Thymus (tissue), 14 donors: ENCODE results near the gene FDCSP. TPM values are rescaled to one million over a fixed set of nuclear protein-coding genes. Genes with fewer than 3 reads are reported as not detected.

Experiments
- DNase-seq, 9 donors: peaks; one replicate each; pipeline ENCODE4 v3.0.0-alpha.2; 2013; ENCODE audit warnings: low spot score in 9 of 9, low read depth in 6 of 9, missing footprints in 1 of 9
- H3K27ac ChIP-seq, 2 donors: one replicate each; pipeline ENCODE4 v1.5.1; 2013; ENCODE audit warnings: control low read depth in 1 of 2, low read depth in 1 of 2, low read length in 1 of 2, mild to moderate bottlenecking in 1 of 2, moderate library complexity in 1 of 2
- H3K27me3 ChIP-seq, 2 donors: one replicate each; pipeline ENCODE4 v1.5.1; 2013; ENCODE audit warnings: low read length in 1 of 2; ENCODE audit not compliant: control insufficient read depth in 2 of 2, insufficient read depth in 1 of 2
- H3K36me3 ChIP-seq, 2 donors: one replicate each; pipeline ENCODE4 v1.5.1; 2013; ENCODE audit warnings: low read length in 1 of 2, mild to moderate bottlenecking in 1 of 2, moderate library complexity in 1 of 2; ENCODE audit not compliant: control insufficient read depth in 2 of 2, insufficient read depth in 2 of 2
- H3K4me1 ChIP-seq, 2 donors: one replicate each; pipeline ENCODE4 v1.5.1; 2013; ENCODE audit warnings: low read length in 2 of 2; ENCODE audit not compliant: control insufficient read depth in 2 of 2, insufficient read depth in 2 of 2
- H3K4me3 ChIP-seq, 2 donors: one replicate each; pipeline ENCODE4 v1.5.1; 2013; ENCODE audit warnings: low read length in 2 of 2, control low read depth in 1 of 2, mild to moderate bottlenecking in 1 of 2
- H3K9me3 ChIP-seq, 2 donors: one replicate each; pipeline ENCODE4 v1.5.1; 2013; ENCODE audit warnings: low read length in 1 of 2, mild to moderate bottlenecking in 1 of 2; ENCODE audit not compliant: control insufficient read depth in 2 of 2, insufficient read depth in 1 of 2
- WGBS: extraction: QIAGEN DNeasy Blood & Tissue Kit; methylation state at CpG from one replicate; pipeline ENCODE4 v1.1.7; 2013; 5-methylcytosine and 5-hydroxymethylcytosine counted together
- long read RNA-seq, 10 donors: transcript quantifications; one replicate each; lab custom pipeline, GENCODE V29; 2026
- polyA plus RNA-seq: library from polyadenylated mRNA; stranded (reverse); fragments of 200-250 nt; gene quantifications from one replicate; pipeline ENCODE4 v1.2.3, GENCODE V29; 2013
- total RNA-seq: library from RNA; stranded (reverse); fragments of 120-200 nt; gene quantifications from one replicate; pipeline ENCODE4 v1.2.4, GENCODE V29; 2013
- donor health status: healthy.

FDCSP gene
- 7.4 TPM for total RNA-seq
- polyA plus RNA-seq, result 61.2 TPM
- long read RNA-seq, donor 1, result 0 reads
- long read RNA-seq, donor 2, result 0 reads
- long read RNA-seq, donor 3, partial matches to known transcripts, result 0 of 2 reads
- long read RNA-seq, donor 3, other reads (novel, unspliced or antisense), result 0 of 2 reads
- long read RNA-seq, donor 4, result 0 reads
- long read RNA-seq, donor 5, partial matches to known transcripts, result 0 of 4 reads
- long read RNA-seq, donor 5, other reads (novel, unspliced or antisense), result 0 of 4 reads
- long read RNA-seq, donor 6, partial matches to known transcripts, result 0 of 2 reads
- long read RNA-seq, donor 6, other reads (novel, unspliced or antisense), result 0 of 2 reads
- long read RNA-seq, donor 7, transcript FDCSP-201 (5 exons, 566 nt), result major isoform, 5 of 5 reads
- long read RNA-seq, donor 7, partial matches to known transcripts, result 0 of 5 reads
- long read RNA-seq, donor 7, other reads (novel, unspliced or antisense), result 0 of 5 reads
- long read RNA-seq, donor 8, partial matches to known transcripts, result 0 of 1 reads
- long read RNA-seq, donor 8, other reads (novel, unspliced or antisense), result 0 of 1 reads
- long read RNA-seq, donor 9, partial matches to known transcripts, result 0 of 3 reads
- long read RNA-seq, donor 9, other reads (novel, unspliced or antisense), result 0 of 3 reads
- long read RNA-seq, donor 10, partial matches to known transcripts, result 0 of 1 reads
- long read RNA-seq, donor 10, other reads (novel, unspliced or antisense), result 0 of 1 reads

GRCh38 chr4:70225824-70226223, at the start of gene FDCSP:
Gene FDCSP, plus strand, starts transcription at chr4:70226124. Its CDS starts 5,071 bp downstream, at chr4:70231195.
- H3K4me3 ChIP-seq, result no peak within 1 kb of the TSS
- H3K9me3 ChIP-seq, result no peaks in the 10 kb centered on the region
- H3K36me3 ChIP-seq, result no peaks in the 10 kb centered on the region
- WGBS, result 86% methylated on average over 2 of the region's 2 CpGs
- DNase-seq, result no peak
- H3K4me1 ChIP-seq, result no peaks in the 10 kb centered on the region
- H3K27me3 ChIP-seq, result no peaks in the 10 kb centered on the region
- H3K27ac ChIP-seq, result no peak within 1 kb of the TSS

- Histone ChIP-seq H3K27ac (no peak overlapping the region), H3K36me3 (no peaks in the 10 kb centered on the region), H3K9me3 (no peaks in the 10 kb centered on the region), H3K27me3 (no peaks in the 10 kb centered on the region), H3K4me1 (no peaks in the 10 kb centered on the region), H3K4me3 (no peak overlapping the region)
- no peak for DNase-seq
- WGBS, result 88% methylated on average over 5 of the region's 5 CpGs
Measured at GRCh38 chr4:70177090-70177489, 48.8 kb upstream of the FDCSP start.

DNA sequence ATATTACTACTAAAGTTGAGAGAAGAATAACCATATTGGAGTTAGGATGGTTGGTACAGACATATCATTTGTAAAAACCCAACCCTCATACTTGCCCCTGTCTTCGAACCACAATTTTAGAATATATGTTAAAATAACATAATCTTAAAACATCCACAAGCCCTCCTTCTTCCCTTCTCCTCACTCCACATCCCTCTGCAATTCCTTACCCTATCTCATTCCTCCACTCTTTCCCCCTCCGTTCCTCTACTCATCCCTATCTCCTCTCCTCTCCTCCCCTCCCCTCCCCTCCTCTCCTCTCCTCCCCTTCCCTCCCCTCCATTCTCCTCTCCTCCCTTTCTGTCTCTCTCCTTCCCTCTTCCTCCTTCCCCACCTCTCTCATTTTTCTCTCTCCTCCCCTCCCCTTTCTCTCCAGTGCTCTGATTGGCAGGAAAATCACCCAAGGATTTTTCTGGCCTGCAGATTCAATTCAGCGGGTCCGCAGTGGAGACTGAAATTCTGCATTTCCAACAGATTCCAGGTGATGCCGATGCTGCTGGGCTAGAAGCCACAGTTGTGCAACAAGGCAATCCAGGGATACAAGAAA, 47.8 kb upstream of the FDCSP start:
- H3K4me1 ChIP-seq, result no peaks in the 10 kb centered on the region
- H3K27me3 ChIP-seq, result no peaks in the 10 kb centered on the region
- H3K36me3 ChIP-seq, result no peaks in the 10 kb centered on the region
- H3K27ac ChIP-seq, result no peak overlapping the region
- DNase-seq, result no peak
- 71% methylated on average over 5 of the region's 5 CpGs for WGBS
- no peaks in the 10 kb centered on the region for H3K9me3 ChIP-seq
- no peak overlapping the region for H3K4me3 ChIP-seq

DNA sequence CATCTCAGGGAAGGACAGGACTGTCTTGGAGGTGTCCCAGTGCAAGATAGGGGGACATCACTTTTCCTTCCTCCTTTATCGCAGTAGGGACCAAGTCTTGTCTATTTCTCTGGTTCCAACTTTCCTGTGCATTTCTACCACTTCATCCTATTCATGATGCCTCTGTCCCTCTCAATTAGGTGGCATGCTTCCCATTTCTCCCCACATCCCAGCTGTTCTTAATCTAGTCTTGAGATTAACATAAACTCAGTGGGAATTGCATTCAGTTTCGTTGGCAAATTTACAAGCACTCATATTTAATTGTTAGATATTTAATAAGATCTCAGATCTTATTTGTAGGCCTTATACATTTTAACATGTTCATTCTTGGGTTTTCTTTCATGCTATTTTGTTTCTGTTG, 46.1 kb upstream of the FDCSP start:
- Histone ChIP-seq H3K4me1 (no peaks in the 10 kb centered on the region), H3K27me3 (no peaks in the 10 kb centered on the region), H3K9me3 (no peaks in the 10 kb centered on the region), H3K36me3 (no peaks in the 10 kb centered on the region), H3K27ac (no peak overlapping the region), H3K4me3 (no peak overlapping the region)
- no peak for DNase-seq
- WGBS, result 71% methylated on average over 2 of the region's 2 CpGs

DNA sequence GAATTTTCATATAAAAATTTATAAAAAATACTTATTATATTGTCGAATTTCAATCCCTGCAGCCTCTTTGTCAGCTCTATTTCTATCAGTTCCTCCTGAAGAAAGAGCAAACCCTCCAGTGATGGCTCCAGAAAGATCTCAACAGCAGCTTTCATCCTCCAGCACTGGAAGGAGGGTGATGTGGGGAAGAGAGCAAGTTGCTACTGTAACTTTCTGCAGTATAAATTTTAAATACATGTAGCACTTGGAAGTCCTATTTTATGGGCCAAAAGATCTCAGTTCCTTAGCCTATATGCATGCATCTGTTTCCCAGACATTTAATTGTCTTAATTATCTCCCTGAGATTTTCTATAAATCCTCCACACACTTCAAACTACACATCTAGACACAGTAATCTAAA, 44.1 kb upstream of the FDCSP start:
- no peak for DNase-seq
- Histone ChIP-seq H3K9me3 (no peaks in the 10 kb centered on the region), H3K4me1 (no peaks in the 10 kb centered on the region), H3K27me3 (peaks cover 0 to under 1% of the 10 kb centered on the region in 2 donors), H3K36me3 (no peaks in the 10 kb centered on the region), H3K4me3 (no peak overlapping the region), H3K27ac (no peak overlapping the region)
- WGBS, result 71% methylated on average over 1 of the region's 1 CpG

DNA sequence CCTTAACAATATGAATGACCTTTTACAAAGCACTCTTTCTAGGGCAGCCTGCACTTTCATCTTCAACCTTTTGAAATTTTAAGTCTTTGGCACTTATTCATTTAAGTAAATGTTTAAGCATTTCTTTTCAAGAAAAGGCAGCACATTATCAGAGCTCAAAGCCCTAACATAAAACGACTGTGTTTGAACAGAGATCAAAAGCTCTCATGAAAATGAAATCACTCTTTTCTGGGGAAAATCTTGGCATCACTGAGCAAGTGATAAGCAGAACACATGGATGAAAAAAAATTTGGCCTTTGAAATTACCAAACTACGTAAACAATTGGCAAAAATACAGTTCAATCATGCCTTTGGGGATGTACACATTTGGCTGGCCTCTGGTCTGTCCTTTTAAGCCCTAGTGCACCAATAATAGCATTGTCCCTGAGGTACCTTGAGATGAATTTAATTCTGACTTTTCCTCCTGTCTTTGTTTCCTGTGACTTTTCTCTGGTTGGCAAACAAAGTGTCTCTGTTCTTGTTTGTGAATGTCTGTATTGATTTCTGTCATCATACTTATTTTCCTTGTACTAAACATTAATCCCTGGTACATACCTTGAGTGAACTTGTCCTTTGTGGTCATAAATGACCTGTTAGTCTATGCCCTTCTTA, 43.3 kb upstream of the FDCSP start:
- H3K4me1 ChIP-seq, result no peaks in the 10 kb centered on the region
- peaks cover 0 to 2% of the 10 kb centered on the region in 2 donors for H3K27me3 ChIP-seq
- 80% methylated on average over 2 of the region's 2 CpGs for WGBS
- no peak for DNase-seq
- no peaks in the 10 kb centered on the region for H3K36me3 ChIP-seq
- H3K27ac ChIP-seq, result no peak overlapping the region
- no peaks in the 10 kb centered on the region for H3K9me3 ChIP-seq
- H3K4me3 ChIP-seq, result no peak overlapping the region

DNA sequence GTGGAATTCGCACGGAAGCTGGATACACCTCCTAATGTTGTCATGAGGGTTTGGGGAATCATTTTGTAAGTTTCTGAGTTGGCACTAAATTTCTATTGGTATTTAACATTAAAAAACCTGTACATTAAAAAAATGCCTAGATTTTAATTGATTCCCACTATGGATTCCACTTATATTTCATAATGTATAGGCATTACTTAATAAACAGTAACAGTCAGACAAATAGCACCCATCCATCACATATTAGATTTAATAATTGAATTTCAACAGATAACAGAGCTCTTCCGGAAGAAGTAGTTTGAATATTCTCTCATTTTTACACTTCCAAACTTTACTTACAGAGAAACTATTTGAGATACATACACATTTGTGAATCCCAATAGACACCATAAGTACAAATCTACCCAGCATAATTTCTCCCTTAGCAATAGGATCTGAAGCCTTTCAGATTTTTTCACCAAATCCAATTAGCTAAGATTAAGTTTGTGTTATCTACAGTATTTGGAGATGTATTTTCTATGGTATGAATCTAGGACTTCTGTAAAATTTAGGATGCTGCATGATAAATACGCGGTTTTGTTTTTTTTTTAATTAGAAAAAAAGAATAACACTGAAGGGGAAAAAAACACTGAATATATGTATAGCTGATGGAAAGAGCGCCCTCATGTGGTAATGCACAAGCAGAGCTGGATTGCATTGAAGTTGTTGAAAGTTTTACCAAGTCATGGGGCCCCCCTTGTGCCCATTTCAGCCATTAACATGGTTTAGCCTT, 42.6 kb upstream of the FDCSP start:
- WGBS, result 49% methylated on average over 6 of the region's 6 CpGs
- Histone ChIP-seq H3K27me3 (peaks cover 0 to 2% of the 10 kb centered on the region in 2 donors), H3K27ac (no peak overlapping the region), H3K4me1 (no peaks in the 10 kb centered on the region), H3K9me3 (no peaks in the 10 kb centered on the region), H3K36me3 (no peaks in the 10 kb centered on the region), H3K4me3 (no peak overlapping the region)
- DNase-seq, result peak in 4 of 9 donors; percentile 3 to 20 (median 10)

GRCh38 chr4:70183940-70184246, 42.0 kb upstream of the FDCSP start:
- Histone ChIP-seq H3K27ac (no peak overlapping the region), H3K4me1 (no peaks in the 10 kb centered on the region), H3K9me3 (no peaks in the 10 kb centered on the region), H3K27me3 (peaks cover 0 to 2% of the 10 kb centered on the region in 2 donors), H3K4me3 (no peak overlapping the region), H3K36me3 (no peaks in the 10 kb centered on the region)
- DNase-seq, result no peak
- WGBS, result 62% methylated on average over 1 of the region's 1 CpG
